GM12878 (cell line): ENCODE results near the gene TFAP2E. TPM values are rescaled to one million over a fixed set of nuclear protein-coding genes. Genes with fewer than 3 reads are reported as not detected.

Experiments
- ATAC-seq: fragments of 200-7000 bp; cut with Tn5 transposase; 3 replicates; pipeline ENCODE4 v1.9.1; 2020; ENCODE audit warnings: mild to moderate bottlenecking, moderate library complexity
- BruUV-seq: library from RNA; stranded (reverse); fragments of 400-500 nt; replicated peaks from 2 replicates; lab custom pipeline; 2021; lab: Mats Ljungman, UMichigan
- CTCF ChIA-PET: fragments of 300-600 bp; sonication (Branson Sonifier 250); formaldehyde crosslinking; extraction: SDS; loops from one replicate; lab custom pipeline; 2021; ENCODE audit warnings: inconsistent platforms; lab: Yijun Ruan, JAX
- POLR2A ChIA-PET: fragments of 350-600 bp; formaldehyde crosslinking; extraction: SDS; loops from one replicate; lab custom pipeline; 2021; ENCODE audit warnings: inconsistent platforms; lab: Charles Lee
- RAD21 ChIA-PET: fragments of 300-600 bp; sonication (Branson Sonifier 250); formaldehyde crosslinking; loops from one replicate; lab custom pipeline; 2023; ENCODE audit warnings: antibody characterized with exemption; ENCODE audit not compliant: unreplicated experiment; lab: Charles Lee
- SMC1A ChIA-PET: fragments of 300-600 bp; sonication (Branson Sonifier 250); formaldehyde crosslinking; loops from one replicate; lab custom pipeline; 2023; ENCODE audit not compliant: unreplicated experiment, uncharacterized antibody; lab: Charles Lee
- DNase-seq: peaks from one replicate; pipeline ENCODE4 v3.0.0-alpha.2; 2011; ENCODE audit warnings: low read depth, low spot score
- FAIRE-seq: peaks from 3 replicates; lab custom pipeline; 2011; peaks lifted over from hg19 to GRCh38; lab: Jason Lieb, UNC
- H2AFZ ChIP-seq: 2 replicates; pipeline ENCODE4 v1.6.0; 2011; ENCODE audit warnings: low read depth, low read length, control low read depth; ENCODE audit not compliant: control insufficient read depth
- H3K27ac ChIP-seq: 2 replicates; pipeline ENCODE4 v1.5.1; 2011; ENCODE audit warnings: control low read depth; ENCODE audit not compliant: control insufficient read depth, insufficient read depth
- H3K27me3 ChIP-seq, 2 experiments: replicated peaks in 1 of 2; 2 replicates each; pipeline versions ENCODE4 v1.6.0 to v1.6.1; 2011; ENCODE audit warnings: low read length in 1 of 2; ENCODE audit not compliant: control insufficient read depth in 2 of 2, insufficient read depth in 2 of 2
- H3K36me3 ChIP-seq, 2 experiments: 2 replicates each; pipeline ENCODE4 v1.5.1; 2011; ENCODE audit warnings: low read length in 1 of 2; ENCODE audit not compliant: control insufficient read depth in 2 of 2, insufficient read depth in 2 of 2
- H3K4me1 ChIP-seq: 2 replicates; pipeline ENCODE4 v1.6.1; 2011; ENCODE audit warnings: mild to moderate bottlenecking, low read length, moderate library complexity, mixed read lengths; ENCODE audit not compliant: control insufficient read depth, insufficient read depth
- H3K4me2 ChIP-seq: 2 replicates; pipeline ENCODE4 v1.6.0; 2011; ENCODE audit warnings: control low read depth; ENCODE audit not compliant: control insufficient read depth, insufficient read depth
- H3K4me3 ChIP-seq: fragments of 200-600 bp; sonication (generic); 2 replicates; pipeline ENCODE4 v1.5.1; 2016
- H3K79me2 ChIP-seq: 2 replicates; pipeline ENCODE4 v1.6.0; 2011; ENCODE audit warnings: low read length; ENCODE audit not compliant: control insufficient read depth, insufficient read depth
- H3K9ac ChIP-seq: 2 replicates; pipeline ENCODE4 v1.8.0; 2011; ENCODE audit warnings: low read length, control low read depth, mixed read lengths; ENCODE audit not compliant: control insufficient read depth, insufficient read depth
- H3K9me3 ChIP-seq: replicated peaks from 3 replicates; pipeline ENCODE4 v1.5.1; 2011; ENCODE audit warnings: mild to moderate bottlenecking, low read length; ENCODE audit not compliant: control insufficient read depth, insufficient read depth
- H4K20me1 ChIP-seq: 2 replicates; pipeline ENCODE4 v1.6.0; 2011; ENCODE audit not compliant: control insufficient read depth, insufficient read depth
- CBX5 ChIP-seq: sonication (generic); IDR thresholded peaks from 2 replicates; pipeline ENCODE4 v1.6.1; 2016; ENCODE audit warnings: low read depth, moderate library complexity, mild to moderate bottlenecking, inconsistent platforms
- CHD2 ChIP-seq: IDR thresholded peaks from 2 replicates; pipeline ENCODE4 v1.6.1; 2011; ENCODE audit warnings: low read depth, low read length, improper control_type of control experiment, borderline replicate concordance
- KAT2A ChIP-seq: conservative IDR thresholded peaks from 2 replicates; pipeline ENCODE4 v1.6.1; 2011; ENCODE audit warnings: low read depth, low read length; ENCODE audit not compliant: control insufficient read depth
- MEF2B ChIP-seq: fragments of 450-650 bp; IDR thresholded peaks from 2 replicates; pipeline ENCODE4 v1.6.1; 2018; ENCODE audit warnings: mild to moderate bottlenecking, moderate library complexity; ENCODE audit not compliant: partially characterized antibody, poor library complexity, severe bottlenecking
- PBX3 ChIP-seq: IDR thresholded peaks from 2 replicates; pipeline ENCODE4 v1.6.1; 2011; ENCODE audit warnings: mild to moderate bottlenecking, low read depth, low read length, moderate library complexity; ENCODE audit not compliant: insufficient replicate concordance
- RELB ChIP-seq: fragments of 450-650 bp; IDR thresholded peaks from 2 replicates; pipeline ENCODE4 v1.6.1; 2017; ENCODE audit warnings: low read depth, mild to moderate bottlenecking, moderate library complexity
- RFX5 ChIP-seq: IDR thresholded peaks from 2 replicates; pipeline ENCODE4 v1.6.1; 2011; ENCODE audit warnings: low read depth, low read length, improper control_type of control experiment
- TBL1XR1 ChIP-seq: IDR thresholded peaks from 2 replicates; pipeline ENCODE4 v1.6.1; 2012; ENCODE audit warnings: low read depth, low read length, improper control_type of control experiment
- WGBS: methylation state at CpG from one replicate; pipeline ENCODE4 v1.1.6; 2016; ENCODE audit warnings: low lambda C conversion rate; ENCODE audit not compliant: insufficient replicate concordance, insufficient coverage; ENCODE audit errors: missing lambda C conversion rate; 5-methylcytosine and 5-hydroxymethylcytosine counted together
- in situ Hi-C: fragments of 300-500 bp; cut with MboI; formaldehyde crosslinking; loops from 9 replicates; pipeline ENCODE4 v1.14.3; 2018; ENCODE audit warnings: mixed read lengths
- intact Hi-C: fragments of 100-400 bp; cut with micrococcal nuclease; formaldehyde crosslinking; loops from one replicate; pipeline ENCODE4 v1.14.2; 2022; ENCODE audit not compliant: unreplicated experiment
- polyA plus RNA-seq, 11 experiments: library from polyadenylated mRNA; depleted of rRNA in 4 of 11; unstranded in 6 of 11; stranded (reverse) in 5 of 11; fragments of >200 nt; fragmentation: Nextera tagmentation in 4 of 11; fragmentation: Illumina TruSeq in 1 of 11; extraction: Ambion mirVana in 4 of 11; extraction: Trizol in 1 of 11; gene quantifications; 1 replicate in 1 of 11; 2 replicates in 10 of 11; pipeline versions ENCODE4 v1.2.1 to v1.2.3, GENCODE V29; 2011 to 2016; ENCODE audit warnings: inconsistent platforms in 2 of 11, missing spikeins in 2 of 11, low read depth in 1 of 11
- total RNA-seq, 4 experiments: library from RNA; depleted of rRNA in 3 of 4; stranded (reverse); fragments of >200 nt in 3 of 4; fragmentation: Illumina TruSeq in 1 of 4; extraction: Trizol in 1 of 4; gene quantifications; 2 replicates each; pipeline versions ENCODE4 v1.2.1 to v1.2.3, GENCODE V29; 2013 to 2021

TFAP2E gene
- total and polyA plus RNA-seq, 10 of the 15 experiments (the other 5 are each of a cell fraction or from before 2014, with no cell fraction given) = 0.10 to 1.1 (median 0.43) TPM

- Histone ChIP-seq H3K9me3 (no peaks in the 10 kb centered on the region), H3K27me3 (no peaks in the 10 kb centered on the region), H3K4me1 (no peaks in the 10 kb centered on the region), H3K27ac (no peak overlapping the region), H3K36me3 (no peaks in the 10 kb centered on the region), H3K4me2 (no peak overlapping the region), H2AFZ (no peak overlapping the region), H3K79me2 (no peaks in the 10 kb centered on the region), H3K9ac (no peak overlapping the region), H4K20me1 (no peaks in the 10 kb centered on the region), H3K4me3 (no peak overlapping the region)
- SMC1A ChIA-PET = no interaction called here
- RAD21 ChIA-PET = no interaction called here
- ATAC-seq (no peak), DNase-seq (no peak), FAIRE-seq (no peak)
- in situ Hi-C loops (no loop called here), intact Hi-C loops (no loop called here)
- WGBS = 59% methylated on average over 6 of the region's 6 CpGs
- POLR2A ChIA-PET = no interaction called here
- BruUV-seq = no TSS peak
- no peak for TF ChIP-seq PBX3
- TF ChIP-seq CBX5 = no peak
- no peak for TF ChIP-seq KAT2A
- no peak for TF ChIP-seq RFX5
- TF ChIP-seq TBL1XR1 = no peak
- no peak for TF ChIP-seq CHD2
- TF ChIP-seq MEF2B = no peak
- TF ChIP-seq RELB = no peak
- TF ChIP-seq, all 136 proteins: peak for 0
- CTCF ChIA-PET = no interaction called here
These were observed 14.6 kb downstream of the TFAP2E start for GRCh38 chr1:35587736-35588135.
